Fibroblast of the aortic adventitia (primary cell): ENCODE data around the gene E2F3. TPM values are rescaled to one million over a fixed set of nuclear protein-coding genes. Genes with fewer than 3 reads are reported as not detected.

ENCODE experiments used
- DNase-seq: peaks from one replicate; pipeline ENCODE4 v3.0.0-alpha.2; 2010; ENCODE audit warnings: low read depth
- H3K4me3 ChIP-seq: 2 replicates; pipeline ENCODE4 v1.5.1; 2011; ENCODE audit warnings: low read depth, mild to moderate bottlenecking, control low read depth, low read length, moderate library complexity
- CTCF ChIP-seq: IDR thresholded peaks from 2 replicates; pipeline ENCODE4 v1.5.1; 2011; ENCODE audit warnings: mild to moderate bottlenecking, low read length, control low read depth, inconsistent platforms; ENCODE audit not compliant: insufficient read depth
- total RNA-seq: library from RNA; depleted of rRNA; stranded (reverse); fragments of >200 nt; gene quantifications from 2 replicates; pipeline ENCODE4 v1.2.3, GENCODE V29; 2012; ENCODE audit warnings: low replicate concordance

E2F3 gene
- total RNA-seq, 1 donor: 7.4 TPM

GRCh38 chr6:20400456-20401204 is 1.0 kb upstream of the E2F3 start:
- peak overlapping the region; percentile 66 for H3K4me3 ChIP-seq
- peak; percentile 43 for TF ChIP-seq CTCF
- peak; percentile 44 for DNase-seq

- no peak for TF ChIP-seq CTCF
- H3K4me3 ChIP-seq: peak overlapping the region; percentile 78
- peak; percentile 16 for DNase-seq
Observed at GRCh38 chr6:20402092-20402341, 338 bp downstream of the E2F3 start.

- no peak for TF ChIP-seq CTCF
- DNase-seq: no peak
Observed at GRCh38 chr6:20402342-20403069, 827 bp downstream of the E2F3 start.

GRCh38 chr6:20403070-20403765 is 1.5 kb downstream of the E2F3 start:
- TF ChIP-seq CTCF: no peak

More at GRCh38 chr6:20402342-20403069, 827 bp downstream of the E2F3 start:
- peak overlapping the region; percentile 78 for H3K4me3 ChIP-seq

GRCh38 chr6:20403766-20404640 is 2.3 kb downstream of the E2F3 start:
- peak; percentile 49 for DNase-seq

More at GRCh38 chr6:20403070-20403765, 1.5 kb downstream of the E2F3 start:
- peak; percentile 59 for DNase-seq
- peak overlapping the region; percentile 78 for H3K4me3 ChIP-seq

More at GRCh38 chr6:20403766-20404640, 2.3 kb downstream of the E2F3 start:
- TF ChIP-seq CTCF: no peak
- H3K4me3 ChIP-seq: peak overlapping the region; percentile 78
